Activated T-cell treated with anti-CD3 and anti-CD28 coated beads for 4 hours (primary cell): Measurements from ENCODE around the gene FRY.

ENCODE experiments used
- DNase-seq: peaks from one replicate; pipeline ENCODE4 v3.0.0-alpha.2; 2020

Gene FRY

GRCh38 chr13:32136061-32136460 lies 104.5 kb downstream of the FRY start:
- no peak for DNase-seq

GRCh38 chr13:32136716-32137115 lies 105.1 kb downstream of the FRY start:
- no peak for DNase-seq

GRCh38 chr13:32139251-32139650 lies 107.7 kb downstream of the FRY start:
- DNase-seq: no peak

GRCh38 chr13:32140109-32140508 lies 108.5 kb downstream of the FRY start:
- DNase-seq: no peak

- DNase-seq: no peak
These were observed 109.9 kb downstream of the FRY start for GRCh38 chr13:32141462-32141861.

GRCh38 chr13:32142115-32142514 lies 110.5 kb downstream of the FRY start:
- DNase-seq: no peak

- DNase-seq: no peak
These were observed 111.4 kb downstream of the FRY start for GRCh38 chr13:32142956-32143375.

- no peak for DNase-seq
These were observed 115.6 kb downstream of the FRY start for GRCh38 chr13:32147193-32147592.

GRCh38 chr13:32147976-32148375 lies 116.4 kb downstream of the FRY start:
- no peak for DNase-seq

- DNase-seq: no peak
These were observed 118.7 kb downstream of the FRY start for GRCh38 chr13:32150239-32150638.

GRCh38 chr13:32150794-32151193 lies 119.2 kb downstream of the FRY start:
- DNase-seq: no peak

- no peak for DNase-seq
These were observed 119.7 kb downstream of the FRY start for GRCh38 chr13:32151240-32151639.

- no peak for DNase-seq
These were observed 121.5 kb downstream of the FRY start for GRCh38 chr13:32153056-32153455.

GRCh38 chr13:32159137-32159869 lies 127.7 kb downstream of the FRY start:
- no peak for DNase-seq

- no peak for DNase-seq
These were observed 130.9 kb downstream of the FRY start for GRCh38 chr13:32162395-32163005.

- no peak for DNase-seq
These were observed 133.2 kb downstream of the FRY start for GRCh38 chr13:32164622-32165268.

- no peak for DNase-seq
These were observed 134.2 kb downstream of the FRY start for GRCh38 chr13:32165796-32166195.

- no peak for DNase-seq
These were observed 136.6 kb downstream of the FRY start for GRCh38 chr13:32168131-32168530.

- DNase-seq: no peak
These were observed 139.3 kb downstream of the FRY start for GRCh38 chr13:32170841-32171240.

GRCh38 chr13:32173881-32174280 lies 142.3 kb downstream of the FRY start:
- DNase-seq: no peak

GRCh38 chr13:32174366-32174765 lies 142.8 kb downstream of the FRY start:
- DNase-seq: no peak

- no peak for DNase-seq
These were observed 143.7 kb downstream of the FRY start for GRCh38 chr13:32175307-32175706.

GRCh38 chr13:32175943-32176342 lies 144.4 kb downstream of the FRY start:
- DNase-seq: no peak

- no peak for DNase-seq
These were observed 145.1 kb downstream of the FRY start for GRCh38 chr13:32176696-32177095.
